Hair follicular keratinocyte (primary cell): ENCODE results near the gene IPO11. TPM values are rescaled to one million over a fixed set of nuclear protein-coding genes. Genes with fewer than 3 reads are reported as not detected.

ENCODE experiments used
- total RNA-seq: library from RNA; depleted of rRNA; stranded (reverse); fragments of >200 nt; gene quantifications from 2 replicates; pipeline ENCODE4 v1.2.3, GENCODE V29; 2015

IPO11 gene
- total RNA-seq: 16.2 and 24.4 TPM in 2 replicates

DNA sequence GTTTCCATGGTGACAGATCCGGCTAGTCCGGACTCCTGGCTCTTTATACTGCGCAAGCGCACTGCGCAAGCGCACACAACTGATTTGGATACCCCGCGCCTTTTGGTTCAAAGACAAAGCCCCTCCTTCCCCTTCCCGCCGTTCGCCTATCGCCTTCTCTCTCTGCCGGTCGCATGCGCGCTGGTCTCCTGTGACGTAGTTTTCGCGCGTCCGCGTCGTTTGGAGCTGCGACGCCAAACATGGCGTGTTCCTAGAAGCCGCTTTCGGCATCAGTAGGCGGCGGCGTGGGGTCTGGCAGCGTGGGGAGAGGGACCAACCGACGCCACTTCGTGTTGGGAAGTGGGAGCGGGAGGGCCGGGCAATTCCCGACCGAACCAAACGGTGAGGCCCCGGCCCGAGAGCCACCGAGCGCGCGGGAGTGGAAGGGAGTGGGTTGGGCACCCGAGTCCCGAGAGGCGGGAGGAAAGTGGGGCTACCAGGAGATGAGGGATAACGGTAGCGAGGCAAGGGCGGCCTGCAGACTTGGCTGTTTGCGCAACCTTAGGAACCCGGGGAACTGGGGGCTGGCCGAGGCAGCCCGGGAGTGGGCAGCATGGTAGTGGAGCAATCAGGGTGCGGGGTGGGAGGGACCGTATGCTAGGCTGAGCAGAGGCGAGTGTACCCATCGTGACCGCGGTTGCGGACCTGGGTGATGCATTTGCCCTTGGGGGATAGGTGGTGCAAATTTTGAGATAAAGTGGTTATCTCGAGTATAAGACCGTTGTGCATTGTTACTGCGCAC is at the start of gene IPO11:
IPO11 (plus strand) TSS at position 215 of the 781 bp plus-strand sequence. CDS start 24,517 bp downstream, outside the sequence.

DNA sequence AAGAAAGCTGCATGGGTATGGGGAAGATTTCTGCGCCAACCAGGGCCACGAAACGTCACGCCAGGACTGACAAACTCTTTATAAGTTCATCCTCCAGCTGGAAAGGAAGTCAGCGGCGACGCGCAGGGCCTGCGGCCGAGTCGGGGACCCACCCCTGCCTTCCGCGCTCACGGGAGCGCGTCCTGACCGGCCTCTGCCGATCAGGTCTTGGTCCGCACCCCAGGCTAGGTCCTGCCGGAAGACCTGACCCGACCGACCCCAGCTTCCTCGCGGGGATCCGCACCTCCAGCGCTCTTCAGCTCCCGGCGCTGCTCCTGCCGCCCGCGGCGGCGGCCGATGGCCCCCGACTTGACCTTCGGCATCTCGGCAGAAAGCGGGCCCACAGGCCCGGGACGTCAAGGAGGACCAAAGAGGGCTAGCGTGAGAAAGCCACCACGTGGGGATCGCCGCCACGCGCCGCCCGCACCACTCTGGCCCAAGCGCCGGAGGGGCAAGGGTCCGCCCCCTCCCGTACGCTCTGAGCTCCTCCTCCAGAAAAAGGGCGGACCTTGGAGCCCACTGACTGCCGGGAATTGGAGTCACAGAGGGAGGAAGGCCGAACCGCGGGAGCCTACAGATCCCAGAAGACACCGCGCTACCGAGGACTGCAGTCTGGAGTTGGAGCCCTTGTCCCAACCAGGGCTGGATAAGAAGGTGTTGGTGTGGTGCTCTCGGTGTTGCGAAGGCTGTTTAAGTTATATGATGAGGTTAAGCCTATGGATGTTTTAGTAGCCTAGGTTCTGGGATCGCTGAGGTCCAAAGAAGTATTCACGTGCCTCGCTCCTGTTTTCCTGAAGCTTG is 8.9 kb upstream of the IPO11 start, which contains the start of gene DIMT1:
DIMT1 (minus strand) TSS at position 495 of the 840 bp plus-strand sequence; CDS start at position 362, 133 bp downstream.

DNA sequence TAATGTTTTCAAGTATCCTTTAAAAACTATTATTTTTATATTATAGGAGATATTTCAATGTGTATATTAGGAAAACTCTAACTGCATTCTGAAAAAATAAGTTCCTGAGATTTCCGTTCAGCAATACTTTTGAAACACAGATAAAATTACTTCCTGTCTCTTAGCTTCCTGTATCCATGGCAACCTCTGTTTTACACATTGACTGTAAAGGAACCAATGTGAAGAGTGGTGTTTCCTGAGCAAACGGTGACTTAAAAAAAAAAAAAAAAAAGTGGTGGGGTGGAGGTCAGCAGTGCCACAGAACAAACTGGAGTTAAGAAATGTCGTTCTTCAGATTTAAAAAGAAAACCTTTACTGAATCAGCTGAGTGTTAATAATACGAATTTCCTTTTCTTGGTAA is 166.0 kb downstream of the IPO11 start, which contains the start of gene LRRC70:
LRRC70 (plus strand) TSS at position 280 of the 400 bp plus-strand sequence. CDS start 620 bp downstream, outside the sequence.

Other genes starting within 250 kb of the IPO11 start
- gene KIF2A, start 106.6 kb upstream of the IPO11 start, total RNA-seq: 37.4 and 40.1 TPM in 2 replicates
- gene DIMT1, start 8.9 kb upstream of the IPO11 start, total RNA-seq: 41.6 and 47.2 TPM in 2 replicates
- gene LRRC70, start 166.1 kb downstream of the IPO11 start, total RNA-seq: not detected in 2 replicates